HepG2 (cell line): ENCODE measurements around the gene C20orf204. TPM values are rescaled to one million over a fixed set of nuclear protein-coding genes. Genes with fewer than 3 reads are reported as not detected.

Experiments
- ATAC-seq: fragments of 200-7000 bp; cut with Tn5 transposase; 3 replicates; pipeline ENCODE4 v1.9.1; 2020; ENCODE audit warnings: mild to moderate bottlenecking, moderate library complexity
- BruUV-seq: library from RNA; stranded (reverse); fragments of 400-500 nt; replicated peaks from 2 replicates; lab custom pipeline; 2021; lab: Mats Ljungman, UMichigan
- CTCF ChIA-PET: fragments of 300-600 bp; formaldehyde crosslinking; extraction: SDS; loops from one replicate; lab custom pipeline; 2021; ENCODE audit warnings: low total read pairs, inconsistent platforms, low intra/inter-chr PET ratio; lab: Yijun Ruan, JAX
- POLR2A ChIA-PET: fragments of 350-600 bp; sonication (Branson Sonifier 250); formaldehyde crosslinking; loops from one replicate; lab custom pipeline; 2020; ENCODE audit warnings: antibody characterized with exemption, inconsistent platforms; lab: Yijun Ruan, JAX
- DNase-seq: peaks from one replicate; pipeline ENCODE4 v3.0.0-alpha.2; 2015; ENCODE audit warnings: low spot score
- FAIRE-seq: peaks from 3 replicates; lab custom pipeline; 2011; peaks lifted over from hg19 to GRCh38; lab: Jason Lieb, UNC
- H2AFZ ChIP-seq: one replicate; pipeline ENCODE4 v1.6.1; 2011; ENCODE audit warnings: low read length, inconsistent platforms
- H3K27ac ChIP-seq: fragments of 300-600 bp; 3 replicates; pipeline ENCODE4 v1.8.0; 2011; ENCODE audit warnings: mixed run types, mild to moderate bottlenecking, mixed read lengths, low read length, inconsistent platforms; ENCODE audit not compliant: insufficient read depth; ENCODE audit errors: extremely low read length
- H3K27me3 ChIP-seq, 2 experiments: fragments of 200-600 bp in 1 of 2; 2 replicates in 1 of 2; 3 replicates in 1 of 2; pipeline versions ENCODE4 v1.6.0 to v1.8.0; 2011; ENCODE audit warnings: low read length in 2 of 2, mild to moderate bottlenecking in 2 of 2, moderate library complexity in 2 of 2, inconsistent platforms in 1 of 2; ENCODE audit not compliant: insufficient read depth in 2 of 2, control insufficient read depth in 1 of 2
- H3K36me3 ChIP-seq, 2 experiments: fragments of 200-600 bp in 1 of 2; replicated peaks in 1 of 2; 2 replicates in 1 of 2; 3 replicates in 1 of 2; pipeline versions ENCODE4 v1.5.1 to v1.8.0; 2011; ENCODE audit warnings: low read length in 2 of 2, inconsistent platforms in 1 of 2; ENCODE audit not compliant: insufficient read depth in 2 of 2, control insufficient read depth in 1 of 2
- H3K4me1 ChIP-seq: 2 replicates; pipeline ENCODE4 v1.5.1; 2012; ENCODE audit warnings: low read length, inconsistent platforms; ENCODE audit not compliant: insufficient read depth
- H3K4me2 ChIP-seq: 2 replicates; pipeline ENCODE4 v1.6.0; 2011; ENCODE audit warnings: low read depth, low read length, inconsistent platforms
- H3K4me3 ChIP-seq, 3 experiments: fragments of 200-600 bp in 1 of 3; sonication (generic), shearing (Covaris generic) in 1 of 3; replicated peaks in 1 of 3; 2 replicates each; pipeline ENCODE4 v1.5.1; 2011 to 2016; ENCODE audit warnings: low read length in 3 of 3, inconsistent platforms in 2 of 3, low read depth in 2 of 3, mild to moderate bottlenecking in 2 of 3, control low read depth in 1 of 3, mixed read lengths in 1 of 3; ENCODE audit not compliant: insufficient read depth in 1 of 3
- H3K79me2 ChIP-seq: one replicate; pipeline ENCODE4 v1.6.1; 2011; ENCODE audit warnings: low read length, inconsistent platforms; ENCODE audit not compliant: insufficient read depth
- H3K9ac ChIP-seq: 2 replicates; pipeline ENCODE4 v1.6.0; 2011; ENCODE audit warnings: mild to moderate bottlenecking, low read depth, low read length, inconsistent platforms; ENCODE audit not compliant: insufficient read depth
- H3K9me3 ChIP-seq: 2 replicates; pipeline ENCODE4 v1.5.1; 2012; ENCODE audit warnings: mild to moderate bottlenecking, low read length
- H4K20me1 ChIP-seq: 2 replicates; pipeline ENCODE4 v1.6.0; 2011; ENCODE audit warnings: inconsistent platforms, mild to moderate bottlenecking, low read length, moderate library complexity; ENCODE audit not compliant: insufficient read depth
- AGO2 ChIP-seq: fragments of 200-400 bp; formaldehyde crosslinking; optimal IDR thresholded peaks from 2 replicates; pipeline ENCODE3; 2017; ENCODE audit warnings: mild to moderate bottlenecking, low read depth, low read length, moderate library complexity
- ELK4 ChIP-seq: sonication (generic); formaldehyde crosslinking; IDR thresholded peaks from 2 replicates; pipeline ENCODE4 v1.9.0; 2021; ENCODE audit warnings: missing genetic modification reagents, borderline replicate concordance
- EZH2 ChIP-seq: conservative IDR thresholded peaks from 2 replicates; pipeline ENCODE4 v1.6.1; 2012; ENCODE audit warnings: mild to moderate bottlenecking, low read depth, low read length, moderate library complexity
- RBM22 ChIP-seq: fragments of 200-400 bp; formaldehyde crosslinking; optimal IDR thresholded peaks from 2 replicates; pipeline ENCODE3; 2017; ENCODE audit warnings: mild to moderate bottlenecking, low read length, moderate library complexity
- WGBS: methylation state at CpG from one replicate; pipeline ENCODE4 v1.1.6; 2017; ENCODE audit warnings: low lambda C conversion rate; 5-methylcytosine and 5-hydroxymethylcytosine counted together
- in situ Hi-C: cut with HindIII; loops from 2 replicates; pipeline ENCODE4 v1.10.0; 2017; ENCODE audit warnings: low pct_unique_long_range_greater_than_20kb; ENCODE audit not compliant: extremely low pct_ligation_motif_present
- intact Hi-C: fragments of 100-400 bp; cut with micrococcal nuclease; formaldehyde crosslinking; loops from one replicate; pipeline ENCODE4 v1.10.0; 2022; ENCODE audit not compliant: unreplicated experiment
- polyA plus RNA-seq, 8 experiments: library from polyadenylated mRNA; depleted of rRNA in 3 of 8; stranded (reverse) in 7 of 8; unstranded in 1 of 8; fragments of >200 nt; fragmentation: Illumina TruSeq in 4 of 8; extraction: Trizol in 4 of 8; gene quantifications; 2 replicates each; pipeline versions ENCODE4 v1.2.1 to v1.2.3, GENCODE V29; 2011 to 2016; ENCODE audit warnings: low read depth in 4 of 8, missing spikeins in 1 of 8, mixed read lengths in 1 of 8; ENCODE audit not compliant: insufficient read depth in 1 of 8
- total RNA-seq, 5 experiments: library from RNA; depleted of rRNA; stranded (reverse); fragments of >200 nt; fragmentation: Illumina TruSeq; extraction: Trizol; gene quantifications; 2 replicates each; pipeline ENCODE4 v1.2.3, GENCODE V29; 2016; ENCODE audit warnings: low read depth in 1 of 5

The C20orf204 gene
- total and polyA plus RNA-seq, 2 of the 13 experiments (the other 11 are each of a cell fraction or from before 2014, with no cell fraction given) = 22.1 to 80.0 TPM

- POLR2A ChIA-PET = no interaction called here
- intact Hi-C loops (no loop called here), in situ Hi-C loops (no loop called here)
- no TSS peak for BruUV-seq
- H3K4me1 ChIP-seq = peaks cover 12% of the 10 kb centered on the region
- H3K9ac ChIP-seq = no peak overlapping the region
- no peak for DNase-seq
- WGBS = 98% methylated on average over 20 of the region's 20 CpGs
- no peaks in the 10 kb centered on the region for H3K27me3 ChIP-seq
- H3K9me3 ChIP-seq = no peaks in the 10 kb centered on the region
- no peak overlapping the region for H3K4me3 ChIP-seq
- H3K27ac ChIP-seq = no peak overlapping the region
- peaks cover 56 to 78% of the 10 kb centered on the region in 2 experiments for H3K36me3 ChIP-seq
- FAIRE-seq = no peak
- no peak overlapping the region for H2AFZ ChIP-seq
- CTCF ChIA-PET = no interaction called here
- TF ChIP-seq AGO2 (peak; percentile 75), ELK4 (CRISPR knock-in tag) (no peak)
- H3K4me2 ChIP-seq = no peak overlapping the region
- H4K20me1 ChIP-seq = no peaks in the 10 kb centered on the region
- no peak for ATAC-seq
- H3K79me2 ChIP-seq = no peaks in the 10 kb centered on the region
Observed at GRCh38 chr20:64030371-64031134, 5.4 kb upstream of the C20orf204 start.

GRCh38 chr20:64031822-64032314, 4.1 kb upstream of the C20orf204 start:
- FAIRE-seq = no peak
- ChIA-PET CTCF (no interaction called here), POLR2A (interaction anchor here (0.7 kb wide), 1 partner anchor 8 kb away, joined by 3 read pairs; no protein-coding TSS in a partner anchor)
- 97% methylated on average over 19 of the region's 19 CpGs for WGBS
- DNase-seq = no peak
- H3K4me1 ChIP-seq = peaks cover 22% of the 10 kb centered on the region
- peaks cover 8% of the 10 kb centered on the region for H3K79me2 ChIP-seq
- H3K4me2 ChIP-seq = no peak overlapping the region
- H3K36me3 ChIP-seq = peaks cover 49 to 67% of the 10 kb centered on the region in 2 experiments
- no peaks in the 10 kb centered on the region for H3K9me3 ChIP-seq
- no peak overlapping the region for H3K9ac ChIP-seq
- no peak overlapping the region for H2AFZ ChIP-seq
- H3K27me3 ChIP-seq = no peaks in the 10 kb centered on the region
- TF ChIP-seq EZH2 = no peak
- peak; percentile 89 for TF ChIP-seq RBM22
- TF ChIP-seq, all 625 proteins: peak for 1
- Histone ChIP-seq H3K4me3 (no peak overlapping the region), H3K27ac (no peak overlapping the region), H4K20me1 (no peaks in the 10 kb centered on the region)
- intact Hi-C loops = no loop called here
- in situ Hi-C loops = no loop called here
- ATAC-seq = no peak
- no TSS peak for BruUV-seq
